GM18508 (cell line): ENCODE data around the gene POC5.
"Not testable (repeated sequence)": the region's sequence is repeated elsewhere in the genome, so short reads cannot be mapped to it uniquely, and the experiment has no call there.

Experiments used
- ATAC-seq: cut with Tn5 transposase; IDR thresholded peaks from one replicate; pipeline ENCODE4 v1.9.1; 2021; ENCODE audit warnings: moderate number of reproducible peaks; ENCODE audit not compliant: insufficient read depth, unreplicated experiment

POC5 gene

DNA sequence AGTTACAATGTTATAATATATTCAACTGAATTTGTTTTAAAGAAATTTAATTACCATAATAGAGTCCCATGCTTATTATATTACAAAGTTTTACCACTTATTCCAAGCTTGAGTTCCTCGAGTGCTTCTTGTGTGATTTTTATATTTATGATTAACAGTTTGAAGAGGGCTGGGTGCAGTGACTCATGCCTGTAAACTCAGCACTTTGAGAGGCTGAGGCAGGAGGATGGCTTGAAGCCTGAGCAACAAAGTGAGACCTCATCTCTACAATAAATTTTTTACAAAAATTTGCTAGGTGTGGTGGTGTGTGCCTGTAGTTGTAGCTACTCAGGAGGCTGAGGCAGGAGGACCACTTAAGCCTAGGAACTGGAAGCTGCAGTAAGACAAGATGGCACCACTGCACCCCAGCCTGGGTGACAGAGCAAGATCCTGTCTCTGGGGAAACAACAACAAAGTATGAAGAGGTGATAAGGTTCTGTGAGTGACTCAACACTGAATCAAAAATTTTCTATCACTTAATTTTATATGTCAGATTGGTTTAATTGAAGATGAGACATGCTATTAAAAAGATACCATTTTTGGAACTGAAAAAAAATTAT lies 9.2 kb downstream of the POC5 start:
- ATAC-seq: no peak

DNA sequence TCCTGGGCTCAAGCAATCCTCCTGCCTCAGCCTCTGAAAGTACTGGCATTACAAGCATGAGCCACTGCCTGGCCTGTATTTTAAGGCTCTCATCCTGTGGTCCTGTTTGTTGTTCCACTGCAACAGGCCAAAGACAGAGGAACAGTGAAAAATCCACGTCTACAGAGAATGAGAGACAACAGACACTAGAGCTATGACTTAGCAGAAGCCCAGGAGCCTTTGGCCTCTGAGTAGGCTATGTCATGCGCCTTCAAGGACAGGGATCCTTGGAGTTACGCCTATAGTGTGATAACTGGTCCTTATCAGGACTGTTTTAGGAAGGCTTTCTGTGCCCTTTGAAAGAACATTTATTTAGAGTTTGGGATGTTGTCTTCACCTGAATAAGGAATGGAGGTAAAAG lies 10.5 kb downstream of the POC5 start:
- ATAC-seq: no peak

DNA sequence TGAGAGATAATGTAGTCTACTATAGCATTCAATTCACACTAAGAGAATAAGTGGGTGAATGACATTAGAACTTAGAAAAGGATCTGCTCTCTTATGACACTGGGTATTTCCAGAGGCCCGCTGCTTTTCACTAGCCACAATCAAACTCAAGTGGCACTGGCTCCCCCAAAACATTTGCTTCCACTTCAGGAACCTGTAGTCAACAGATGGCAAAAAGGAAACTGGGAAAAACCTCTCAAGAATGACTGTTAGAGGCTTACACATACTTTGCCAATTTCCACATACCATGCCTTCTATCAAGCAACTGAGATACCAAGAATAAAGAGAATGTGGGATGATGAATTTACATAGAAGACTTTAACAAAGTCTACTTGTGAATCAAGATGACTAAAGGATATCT lies 11.2 kb downstream of the POC5 start:
- no peak for ATAC-seq

DNA sequence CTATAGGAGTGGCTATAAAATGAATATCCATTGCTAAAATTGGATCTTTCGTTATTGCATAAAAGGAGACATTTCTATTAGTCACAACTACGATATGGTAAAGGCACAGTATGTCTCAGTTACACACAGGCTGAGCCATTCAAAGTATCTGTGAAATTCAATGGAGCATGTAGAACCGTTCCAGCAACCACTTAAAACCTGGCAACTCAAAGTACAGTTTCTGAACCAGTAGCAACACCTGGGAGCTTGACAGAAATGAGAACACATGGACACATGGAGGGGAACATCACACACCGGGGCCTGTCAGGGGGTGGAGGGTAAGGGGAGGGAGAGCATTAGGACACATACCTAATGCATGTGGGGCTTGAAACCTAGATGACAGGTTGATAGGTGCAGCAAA lies 15.4 kb downstream of the POC5 start:
- no peak for ATAC-seq

DNA sequence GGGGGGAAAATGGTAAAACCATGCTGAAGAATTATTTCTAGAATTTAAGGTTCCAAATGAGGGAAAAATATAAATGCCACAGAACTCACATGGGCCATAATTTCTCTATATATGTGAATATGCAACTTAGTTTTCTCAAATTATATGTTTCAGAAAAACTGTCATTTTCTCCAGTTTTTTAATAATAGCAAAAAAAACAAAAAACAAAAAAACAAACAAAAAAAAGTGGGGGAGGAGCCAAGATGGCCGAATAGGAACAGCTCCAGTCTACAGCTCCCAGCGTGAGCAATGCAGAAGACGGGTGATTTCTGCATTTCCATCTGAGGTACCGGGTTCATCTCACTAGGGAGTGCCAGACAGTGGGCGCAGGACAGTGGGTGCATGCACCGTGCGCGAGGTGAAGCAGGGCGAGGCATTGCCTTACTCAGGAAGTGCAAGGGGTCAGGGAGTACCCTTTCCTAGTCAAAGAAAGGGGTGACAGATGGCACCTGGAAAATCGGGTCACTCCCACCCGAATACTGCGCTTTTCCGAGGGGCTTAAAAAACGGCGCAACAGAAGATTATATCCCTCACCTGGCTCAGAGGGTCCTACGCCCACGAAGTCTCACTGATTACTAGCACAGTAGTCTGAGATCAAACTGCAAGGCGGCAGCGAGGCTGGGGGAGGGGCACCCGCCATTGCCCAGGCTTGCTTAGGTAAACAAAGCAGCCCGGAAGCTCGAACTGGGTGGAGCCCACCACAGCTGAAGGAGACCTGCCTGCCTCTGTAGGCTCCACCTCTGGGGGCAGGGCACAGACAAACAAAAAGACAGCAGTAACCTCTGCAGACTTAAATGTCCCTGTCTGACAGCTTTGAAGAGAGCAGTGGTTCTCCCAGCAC lies 21.5 kb downstream of the POC5 start:
- not testable (repeated sequence) for ATAC-seq

DNA sequence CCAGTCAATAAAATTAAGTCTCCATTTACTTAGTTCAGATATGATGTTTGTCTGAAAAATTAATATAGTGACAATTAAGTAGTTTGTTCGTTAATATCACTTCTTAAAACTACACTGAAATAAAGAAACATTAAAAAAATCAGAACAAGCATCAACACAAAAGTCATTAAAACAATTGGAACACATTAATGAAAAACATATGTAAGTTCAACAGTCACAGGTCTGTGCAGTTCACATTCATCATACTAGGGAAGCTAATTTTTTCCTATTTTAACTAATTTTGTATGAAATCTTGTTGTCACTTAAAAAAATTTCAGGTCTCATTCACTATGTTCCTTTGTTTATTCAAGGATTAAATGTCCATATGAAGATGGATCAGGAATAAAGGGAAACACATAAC lies 22.5 kb downstream of the POC5 start:
- no peak for ATAC-seq

DNA sequence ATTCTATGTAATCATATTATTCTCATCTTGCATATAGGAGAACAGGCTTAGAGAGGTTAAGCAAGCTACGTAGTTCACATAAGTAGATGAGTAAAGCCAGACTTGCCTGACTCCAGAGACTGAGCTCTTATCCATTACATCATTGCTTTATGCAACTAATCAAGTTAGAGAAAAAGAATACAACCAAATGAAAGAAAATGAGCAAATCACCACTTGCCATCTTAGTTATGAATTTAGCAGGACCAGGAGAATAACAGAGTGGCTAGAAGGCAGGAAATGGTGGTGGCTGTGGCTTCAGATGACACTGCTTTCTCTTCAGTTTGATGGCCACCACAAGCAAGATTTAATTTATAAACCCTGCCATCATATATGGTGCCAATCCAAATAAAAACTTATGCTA lies 26.6 kb downstream of the POC5 start:
- ATAC-seq: no peak

DNA sequence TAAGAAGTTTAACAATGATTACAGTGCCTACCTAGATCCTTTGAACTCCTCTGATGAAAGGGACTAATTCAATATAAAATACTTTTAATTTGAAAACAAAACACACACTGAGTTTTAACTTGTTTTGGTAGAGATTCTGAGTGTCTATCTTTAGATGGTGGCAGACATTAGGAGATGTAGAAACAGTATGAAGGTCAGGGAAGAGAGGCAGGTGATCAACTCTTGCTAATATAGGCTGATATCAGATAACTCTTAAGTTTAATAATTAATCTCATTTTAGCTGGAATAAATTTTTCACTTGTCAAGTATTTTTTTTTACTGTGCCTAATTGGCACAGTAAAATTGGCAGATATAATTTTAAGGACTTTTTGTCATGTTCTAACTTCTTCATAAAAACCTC lies 30.8 kb downstream of the POC5 start:
- ATAC-seq: no peak

DNA sequence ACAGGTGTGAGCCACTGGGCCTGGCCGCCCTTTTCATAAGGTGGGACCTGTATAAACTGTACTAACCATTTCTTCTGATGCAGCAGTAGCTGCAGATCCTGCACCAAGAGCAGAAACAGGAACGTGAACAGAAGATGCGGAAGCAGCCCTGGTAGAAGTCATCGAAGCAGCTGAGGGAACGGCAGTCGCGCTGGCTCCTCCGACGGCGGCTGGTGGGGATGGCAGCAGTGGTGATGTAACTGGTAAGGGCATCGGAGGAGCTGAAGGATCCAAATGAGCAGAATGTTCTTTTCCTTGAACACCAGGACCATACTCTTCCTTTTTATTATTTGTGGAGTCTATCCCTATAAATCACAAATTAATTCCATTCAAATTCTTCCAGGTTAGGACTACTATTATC lies 32.1 kb downstream of the POC5 start:
- no peak for ATAC-seq

DNA sequence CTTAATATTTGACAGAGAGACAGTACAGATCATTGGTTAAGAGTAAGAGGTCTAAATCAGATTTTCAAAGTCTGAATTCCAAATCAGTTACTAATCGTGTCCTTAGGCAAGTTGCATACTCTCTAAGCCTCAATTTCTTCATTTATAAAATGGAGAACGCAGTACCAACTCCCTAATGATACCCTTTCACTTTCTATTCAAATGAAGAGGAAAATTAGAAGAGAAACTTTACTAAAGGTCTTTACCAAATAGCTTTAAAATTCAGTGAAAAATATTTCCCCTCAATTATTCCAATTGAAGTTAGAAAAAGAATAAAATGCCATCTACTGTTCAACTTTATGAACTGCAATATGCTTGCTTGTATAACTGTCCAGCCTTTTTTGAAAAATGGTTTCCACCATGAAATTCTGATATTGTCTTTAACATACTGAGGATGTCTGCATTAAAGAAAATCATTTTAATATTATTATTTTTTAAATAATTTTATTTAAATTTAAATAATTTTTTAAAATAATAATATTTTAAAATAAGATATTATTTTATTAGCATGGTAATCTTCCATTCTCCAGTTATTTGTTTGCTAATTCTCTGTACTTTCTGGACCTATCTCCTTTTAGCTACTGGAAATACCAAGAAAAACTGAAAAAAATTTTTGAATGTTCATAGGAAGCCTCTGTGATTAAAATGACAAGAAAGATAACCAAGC lies 36.0 kb downstream of the POC5 start:
- ATAC-seq: no peak

DNA sequence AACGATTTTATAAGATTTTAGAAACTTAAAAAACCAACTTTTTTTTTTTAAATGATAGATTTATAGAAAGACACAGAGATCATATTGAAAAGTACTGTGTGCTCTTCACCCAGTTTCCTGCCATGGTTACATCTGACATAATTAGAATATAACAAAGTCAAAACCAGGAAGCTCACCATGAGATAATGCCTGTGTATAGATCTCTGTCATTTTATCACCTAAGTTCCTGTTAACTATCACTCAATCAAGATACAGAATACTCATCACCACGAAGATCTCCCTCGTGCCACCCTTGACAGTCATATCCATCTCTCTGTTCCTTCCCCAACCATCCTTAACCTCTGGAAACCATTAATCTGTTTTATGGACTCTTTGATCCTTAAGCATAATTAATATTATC lies 39.1 kb downstream of the POC5 start:
- no peak for ATAC-seq

DNA sequence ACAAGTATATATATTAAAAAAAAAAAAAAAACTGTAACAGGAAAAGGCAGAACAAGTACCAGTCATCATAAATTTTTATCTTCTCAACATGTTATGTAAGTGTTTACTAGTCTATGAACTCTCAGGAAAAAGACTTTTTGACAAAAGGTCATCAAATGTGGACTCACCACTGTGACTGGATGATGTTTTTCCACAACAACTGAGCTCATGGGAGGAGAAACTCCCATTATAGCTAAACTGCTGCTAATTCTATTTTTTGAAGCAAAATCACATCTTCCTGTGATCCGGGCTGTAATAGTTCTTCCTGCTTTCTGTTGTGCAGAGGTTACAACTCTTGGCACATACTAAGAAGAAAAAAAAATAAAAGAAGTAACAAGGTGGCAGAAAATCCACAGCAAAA lies 39.6 kb downstream of the POC5 start:
- ATAC-seq: no peak

DNA sequence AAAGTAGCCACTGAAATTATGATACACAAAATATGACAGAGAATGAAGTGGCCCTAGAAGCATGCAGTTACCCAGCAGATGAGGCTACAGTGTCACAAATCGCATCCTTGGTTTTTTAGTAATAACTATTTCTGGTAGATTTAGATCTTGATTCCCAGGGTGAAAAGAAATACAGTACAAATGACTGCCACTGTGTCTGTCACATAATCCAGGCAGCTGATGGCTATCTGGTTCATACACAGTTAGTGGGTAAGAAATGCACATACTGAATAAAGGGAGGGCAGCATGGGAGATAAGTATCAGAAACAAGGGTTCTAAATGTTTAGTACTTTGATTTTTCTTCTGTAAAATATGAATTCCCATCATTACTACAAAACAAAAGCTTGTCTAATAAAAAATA lies 41.5 kb downstream of the POC5 start:
- no peak for ATAC-seq

DNA sequence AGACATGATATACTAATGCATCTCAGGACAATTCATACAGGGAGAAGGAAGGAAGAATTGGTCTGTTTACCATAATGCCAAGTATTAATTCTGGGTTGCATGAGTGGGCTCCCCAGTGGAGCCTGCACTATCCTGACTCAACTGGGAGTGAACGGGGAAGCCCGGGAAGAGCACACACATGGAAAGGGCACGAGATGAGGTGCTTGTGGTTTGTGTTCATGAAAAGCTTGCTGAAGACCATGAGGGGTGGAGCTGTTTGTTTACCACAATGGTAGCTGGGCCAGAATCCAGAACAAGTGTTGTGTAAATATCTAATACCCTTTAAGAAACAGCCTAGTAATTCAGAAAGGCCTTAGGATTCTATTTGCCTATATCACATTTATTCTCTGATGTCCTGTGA lies 44.6 kb downstream of the POC5 start:
- ATAC-seq: no peak

DNA sequence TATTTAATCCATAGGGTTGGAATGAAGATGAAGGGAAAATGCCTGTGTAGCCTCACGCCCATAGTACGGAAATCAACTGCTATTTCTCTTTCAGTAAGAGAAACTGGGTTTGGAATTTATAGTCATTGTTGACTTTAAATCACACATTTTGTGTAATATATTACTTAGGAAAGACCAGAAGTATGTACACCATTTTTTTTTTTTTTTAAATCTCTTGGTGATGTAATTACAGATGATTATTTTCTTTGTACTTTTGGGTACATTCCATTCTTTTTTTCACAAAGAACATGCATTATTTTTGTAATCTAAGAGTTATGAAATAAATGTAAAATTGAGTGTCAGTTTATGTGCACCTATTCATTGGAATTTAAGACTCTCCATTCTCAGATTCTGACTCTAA lies 45.7 kb downstream of the POC5 start:
- ATAC-seq: no peak

DNA sequence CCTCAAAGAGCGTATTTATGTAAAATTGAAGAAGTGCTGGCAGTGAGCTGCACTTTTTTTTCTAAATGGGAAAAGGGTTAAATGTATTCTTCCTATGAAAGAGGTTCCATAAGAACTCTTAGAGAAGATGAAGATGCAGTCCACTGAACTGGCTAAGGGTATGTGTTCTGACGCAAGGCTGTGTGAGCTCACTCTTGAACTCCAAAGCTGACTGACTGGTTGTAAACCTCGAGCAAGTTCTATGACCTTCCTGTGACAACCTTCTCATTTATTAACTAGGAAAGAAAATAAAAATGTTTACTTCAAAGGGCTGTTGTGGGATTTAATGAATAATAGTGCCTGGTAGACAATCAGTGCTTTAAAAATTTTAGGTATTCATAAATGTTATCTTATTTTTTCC lies 46.7 kb downstream of the POC5 start:
- no peak for ATAC-seq

DNA sequence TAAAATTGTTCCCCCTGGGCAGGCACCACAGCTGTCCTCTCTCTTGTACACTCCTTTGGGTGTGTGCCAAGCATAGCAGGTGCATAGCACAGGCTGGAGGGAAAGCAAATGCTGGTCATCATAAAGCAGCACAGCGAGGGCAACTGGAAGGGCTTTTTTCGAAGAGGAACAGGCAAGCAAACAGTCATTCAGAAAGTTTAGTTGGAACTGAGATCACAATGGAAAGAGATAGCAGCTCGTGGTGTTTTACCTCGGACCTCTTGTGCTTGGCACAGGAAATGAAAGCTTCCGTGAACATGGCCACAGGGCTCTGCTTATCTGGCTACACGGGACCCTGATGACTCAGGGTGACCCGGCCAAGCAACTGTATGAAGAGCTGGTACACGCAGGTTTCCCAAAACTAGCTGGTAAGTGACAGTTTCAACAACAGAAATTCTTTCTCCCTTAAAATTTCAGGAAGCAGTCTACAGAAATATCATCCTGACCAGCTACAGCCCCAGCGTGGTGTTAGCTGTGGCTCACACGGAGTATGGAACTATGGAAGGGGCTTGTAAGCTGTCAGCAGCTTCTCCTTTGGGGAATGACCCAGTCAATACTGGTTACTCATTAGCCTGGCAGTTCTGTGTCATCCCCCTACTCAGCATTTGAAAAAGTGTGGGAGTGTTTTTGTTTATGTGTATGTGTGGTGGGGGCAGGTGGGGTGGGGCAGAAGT lies 48.1 kb downstream of the POC5 start:
- ATAC-seq: peak; percentile 88

DNA sequence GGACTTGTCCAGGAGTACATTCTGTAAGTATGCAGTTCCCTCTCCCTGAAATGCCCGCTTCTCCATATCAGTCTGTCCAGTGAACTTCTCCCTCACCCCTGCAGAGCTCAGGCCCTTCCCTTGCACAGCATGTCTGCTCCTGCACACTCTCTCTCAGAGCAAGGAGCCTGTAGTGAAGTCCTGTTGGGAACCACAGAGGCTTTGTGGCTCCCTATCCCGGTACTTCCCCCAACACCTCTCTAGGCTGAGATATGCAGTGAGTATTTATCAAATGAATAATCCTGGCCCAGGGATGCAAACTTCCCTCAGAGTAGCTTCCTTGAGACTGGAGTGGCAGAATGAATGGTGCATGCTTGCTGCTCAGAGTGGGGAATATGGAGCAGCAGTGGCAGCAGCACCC lies 48.8 kb downstream of the POC5 start:
- no peak for ATAC-seq

DNA sequence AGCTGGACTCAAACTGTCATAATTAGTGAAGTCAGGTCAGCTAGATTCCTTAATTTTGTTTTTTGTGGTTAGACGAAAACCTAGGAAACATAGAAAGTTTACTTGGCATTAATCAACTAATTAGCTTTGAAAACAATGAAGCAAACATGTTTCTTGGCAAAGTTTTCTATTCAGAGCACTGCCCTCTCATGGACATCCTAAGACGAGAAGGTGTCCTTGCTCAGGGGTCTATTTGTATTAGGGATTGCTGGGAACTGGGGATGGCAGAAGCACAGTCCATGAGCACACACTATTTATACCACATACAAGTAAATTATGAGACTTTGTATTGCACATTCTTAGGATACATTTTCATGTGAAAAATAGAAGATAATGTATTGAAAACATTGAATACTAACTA lies 49.7 kb downstream of the POC5 start:
- ATAC-seq: no peak

DNA sequence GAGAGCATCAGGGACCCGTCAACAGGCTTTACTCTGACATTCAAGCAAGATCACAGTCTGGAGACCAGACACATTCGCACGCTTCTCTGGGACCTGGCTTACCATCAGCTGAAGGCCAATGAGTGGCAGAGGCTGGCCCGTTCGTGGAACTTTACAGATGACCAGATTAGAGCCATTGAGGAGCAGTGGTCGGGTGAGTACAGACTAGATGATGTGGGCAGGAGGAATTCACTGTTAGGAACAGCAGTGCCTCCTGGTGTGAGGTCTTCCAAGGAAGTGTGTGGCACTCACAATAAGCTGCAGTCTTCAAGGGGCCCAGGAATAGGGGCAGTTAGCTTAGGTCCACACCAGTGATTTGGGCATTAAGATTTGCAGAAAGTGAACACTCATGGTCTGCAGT lies 50.4 kb downstream of the POC5 start:
- no peak for ATAC-seq

DNA sequence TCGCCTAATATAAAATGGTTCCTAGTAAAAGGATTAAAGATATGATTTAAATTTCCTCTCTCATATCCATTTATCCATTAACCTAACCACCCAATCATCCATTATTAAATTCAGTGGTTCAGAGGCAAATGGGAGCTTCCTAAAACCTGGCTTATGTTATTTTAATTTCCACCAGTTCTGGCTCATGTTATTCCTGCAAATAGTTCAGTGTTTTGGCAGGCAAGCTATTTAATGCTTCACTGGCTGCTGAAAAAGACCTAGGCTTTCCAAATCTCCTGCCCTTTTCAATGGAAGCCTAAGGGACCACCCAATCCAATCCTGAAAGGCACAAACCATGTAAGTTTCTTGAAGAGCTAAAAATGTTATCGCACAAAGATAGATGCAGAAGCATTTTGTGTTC lies 52.3 kb downstream of the POC5 start:
- no peak for ATAC-seq
